Mesendoderm (in vitro differentiated cells): ENCODE results near the gene ALG10B. TPM values are rescaled to one million over a fixed set of nuclear protein-coding genes. Genes with fewer than 3 reads are reported as not detected.

Experiments used
- small RNA-seq: library from polyadenylated mRNA; stranded (forward); fragments of <200 nt; extraction: miRNeasy Mini kit (QIAGEN cat#:217004); gene quantifications from one replicate; pipeline ENCODE3, GENCODE V24; 2013; ENCODE audit not compliant: insufficient read depth

The ALG10B gene

Small RNAs within 50 kb of the gene (small RNA-seq; reads per million reads assigned to genes)
- gene RF00019: not detected
